DND-41 (cell line): ENCODE data around the gene PLIN4.

Experiments
- ATAC-seq: fragments of 200-7000 bp; cut with Tn5 transposase; 3 replicates; pipeline ENCODE4 v1.9.1; 2021; ENCODE audit warnings: low read depth; ENCODE audit not compliant: insufficient read depth
- DNase-seq: peaks from one replicate; pipeline ENCODE4 v3.0.0-alpha.2; 2020
- H2AFZ ChIP-seq: 2 replicates; pipeline ENCODE4 v1.6.0; 2012; ENCODE audit warnings: low read depth, low read length
- H3K27ac ChIP-seq: 2 replicates; pipeline ENCODE4 v1.5.1; 2012; ENCODE audit warnings: low read length, inconsistent platforms
- H3K27me3 ChIP-seq: fragments of 200-600 bp; sonication (generic); 2 replicates; pipeline ENCODE4 v1.6.0; 2012; ENCODE audit warnings: low read length, mild to moderate bottlenecking, inconsistent platforms; ENCODE audit not compliant: insufficient read depth, poor library complexity
- H3K36me3 ChIP-seq: 2 replicates; pipeline ENCODE4 v1.5.1; 2012; ENCODE audit warnings: low read length, inconsistent platforms; ENCODE audit not compliant: insufficient read depth
- H3K4me1 ChIP-seq: 2 replicates; pipeline ENCODE4 v1.5.1; 2012; ENCODE audit warnings: mild to moderate bottlenecking, low read length; ENCODE audit not compliant: insufficient read depth
- H3K4me2 ChIP-seq: 2 replicates; pipeline ENCODE4 v1.6.0; 2012; ENCODE audit warnings: mild to moderate bottlenecking, moderate library complexity, low read length, inconsistent platforms; ENCODE audit not compliant: insufficient read depth
- H3K4me3 ChIP-seq, 2 experiments: fragments of 200-600 bp in 1 of 2; shearing (Covaris generic) in 1 of 2; 2 replicates each; pipeline ENCODE4 v1.5.1; 2012 to 2016; ENCODE audit warnings: inconsistent platforms in 2 of 2, low read length in 2 of 2, mild to moderate bottlenecking in 2 of 2, low read depth in 1 of 2, moderate library complexity in 1 of 2
- H3K79me2 ChIP-seq: 2 replicates; pipeline ENCODE4 v1.6.0; 2012; ENCODE audit warnings: low read length, inconsistent platforms; ENCODE audit not compliant: insufficient read depth
- H3K9ac ChIP-seq: 2 replicates; pipeline ENCODE4 v1.6.0; 2012; ENCODE audit warnings: low read depth, mild to moderate bottlenecking, inconsistent platforms, low read length, moderate library complexity
- H3K9me3 ChIP-seq: 2 replicates; pipeline ENCODE4 v1.5.1; 2012; ENCODE audit warnings: low read length, moderate library complexity, mild to moderate bottlenecking, inconsistent platforms; ENCODE audit not compliant: insufficient read depth, severe bottlenecking
- H4K20me1 ChIP-seq: 2 replicates; pipeline ENCODE4 v1.6.0; 2012; ENCODE audit warnings: low read length; ENCODE audit not compliant: insufficient read depth
- CTCF ChIP-seq: IDR thresholded peaks from 2 replicates; pipeline ENCODE4 v1.5.1; 2012; ENCODE audit warnings: borderline replicate concordance, low read length, moderate library complexity, mild to moderate bottlenecking; ENCODE audit not compliant: poor library complexity, severe bottlenecking; ENCODE audit errors: extremely low read depth
- EZH2 ChIP-seq: IDR thresholded peaks from 3 replicates; pipeline ENCODE4 v1.6.1; 2012; ENCODE audit warnings: borderline replicate concordance, low read depth, mild to moderate bottlenecking, moderate library complexity, low read length, inconsistent platforms; ENCODE audit not compliant: severe bottlenecking

PLIN4 gene

GRCh38 chr19:4539693-4540581 is 21.7 kb upstream of the PLIN4 start, which contains the start of gene LRG1:
TSS of gene LRG1 (minus strand) at chr19:4540036. CDS start at chr19:4540013, 23 bp downstream.
- H3K79me2 ChIP-seq: no peaks in the 10 kb centered on the region
- H2AFZ ChIP-seq: no peak within 1 kb of the TSS
- H3K4me1 ChIP-seq: no peaks in the 10 kb centered on the region
- no peak within 1 kb of the TSS for H3K9ac ChIP-seq
- DNase-seq: no peak
- H3K4me2 ChIP-seq: no peak within 1 kb of the TSS
- H3K36me3 ChIP-seq: no peaks in the 10 kb centered on the region
- no peak for ATAC-seq
- TF ChIP-seq EZH2: no peak
- TF ChIP-seq CTCF: no peak
- no peak within 1 kb of the TSS for H3K4me3 ChIP-seq
- H3K27me3 ChIP-seq: no peaks in the 10 kb centered on the region
- H4K20me1 ChIP-seq: no peaks in the 10 kb centered on the region
- H3K9me3 ChIP-seq: no peaks in the 10 kb centered on the region
- H3K27ac ChIP-seq: no peak within 1 kb of the TSS

- no peak overlapping the region for H3K4me3 ChIP-seq
- H3K27ac ChIP-seq: no peak overlapping the region
Measured at GRCh38 chr19:4539169-4539692, 20.9 kb upstream of the PLIN4 start.

GRCh38 chr19:4538601-4538954 is 20.3 kb upstream of the PLIN4 start:
- Histone ChIP-seq H2AFZ (no peak overlapping the region), H3K4me3 (no peak overlapping the region), H3K4me1 (no peaks in the 10 kb centered on the region), H3K9me3 (no peaks in the 10 kb centered on the region), H3K27me3 (no peaks in the 10 kb centered on the region), H3K9ac (no peak overlapping the region), H3K79me2 (no peaks in the 10 kb centered on the region), H4K20me1 (no peaks in the 10 kb centered on the region), H3K27ac (no peak overlapping the region), H3K4me2 (no peak overlapping the region), H3K36me3 (no peaks in the 10 kb centered on the region)
- no peak for TF ChIP-seq EZH2
- TF ChIP-seq CTCF: no peak
- ATAC-seq (no peak), DNase-seq (no peak)

More at GRCh38 chr19:4539169-4539692, 20.9 kb upstream of the PLIN4 start:
- H3K9me3 ChIP-seq: no peaks in the 10 kb centered on the region
- no peak overlapping the region for H3K9ac ChIP-seq
- no peaks in the 10 kb centered on the region for H4K20me1 ChIP-seq
- no peak for TF ChIP-seq EZH2
- no peak for TF ChIP-seq CTCF
- H3K4me2 ChIP-seq: no peak overlapping the region
- ATAC-seq (no peak), DNase-seq (no peak)
- no peak overlapping the region for H2AFZ ChIP-seq
- no peaks in the 10 kb centered on the region for H3K36me3 ChIP-seq
- H3K4me1 ChIP-seq: no peaks in the 10 kb centered on the region
- H3K79me2 ChIP-seq: no peaks in the 10 kb centered on the region
- no peaks in the 10 kb centered on the region for H3K27me3 ChIP-seq
